Anterior cingulate cortex (tissue), 58 donors: Measurements from ENCODE around the gene DERL2.
A peak's percentile ranks its signal among the peaks of the same experiment; 100 is the strongest.
"Not testable (repeated sequence)": the region's sequence is repeated elsewhere in the genome, so short reads cannot be mapped to it uniquely, and the experiment has no call there.

Experiments used
- DNase-seq, 58 donors: peaks; one replicate each; lab custom pipeline; 2025; lab: John Stamatoyannopoulos, UW

DERL2 gene

DNA sequence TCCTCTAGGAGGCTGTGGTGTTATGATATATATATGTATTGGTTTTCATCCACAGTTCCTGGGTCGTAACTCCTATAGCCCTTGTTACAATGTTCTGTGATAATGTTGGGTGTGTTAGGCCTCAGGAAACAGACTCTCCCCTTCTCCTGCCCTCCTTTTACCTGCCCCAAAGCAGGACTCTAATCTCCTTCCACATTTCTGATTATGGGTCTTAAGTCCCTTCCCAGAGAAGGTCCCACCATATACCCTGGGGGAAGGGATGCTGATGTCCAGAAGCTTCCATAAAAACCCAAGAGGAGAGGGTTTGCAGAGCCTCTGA is 46.6 kb downstream of the DERL2 start:
- DNase-seq: no peak

DNA sequence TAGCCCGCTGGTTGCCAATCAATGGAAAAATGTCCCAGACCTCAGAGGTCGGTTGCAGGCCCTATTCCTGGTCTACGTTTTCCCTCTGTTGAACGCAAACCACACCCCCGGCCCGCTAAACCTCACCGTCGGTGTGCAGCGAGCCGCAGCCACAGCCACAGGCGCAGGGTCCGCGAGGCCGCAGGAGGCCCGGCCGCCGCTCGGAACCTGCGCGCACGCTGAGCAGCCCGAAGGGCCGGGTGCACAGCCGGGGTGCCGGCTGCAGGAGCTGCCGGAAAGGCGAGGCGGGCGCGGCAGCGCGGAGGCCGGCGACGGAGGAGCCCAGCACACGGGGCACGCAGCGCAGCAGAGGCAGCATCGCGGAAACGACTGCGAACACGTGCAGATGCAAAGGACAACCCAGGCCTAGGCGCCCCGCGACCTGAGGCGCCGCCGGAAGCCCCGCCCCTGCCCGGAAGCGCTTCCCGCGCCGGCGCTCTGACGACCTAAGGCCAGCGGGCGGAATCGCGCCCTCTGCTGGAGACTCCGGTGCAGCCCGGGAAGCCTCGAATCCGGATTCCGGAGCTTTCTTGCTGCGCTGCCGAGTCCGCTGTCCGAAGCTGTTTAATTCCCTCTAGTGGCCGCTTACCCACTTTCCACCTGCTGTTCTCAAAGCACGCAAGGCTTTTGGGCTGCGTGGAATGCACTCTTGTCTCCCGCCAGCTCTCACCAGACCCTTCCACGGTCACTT is 47.1 kb downstream of the DERL2 start, which contains the start of gene C1QBP:
TSS of gene C1QBP (minus strand) at position 440 of the 730 bp plus-strand sequence. CDS start at position 358, 82 bp downstream.
- peak in 57 of 58 donors; percentile 34 to 93 (median 85) for DNase-seq

DNA sequence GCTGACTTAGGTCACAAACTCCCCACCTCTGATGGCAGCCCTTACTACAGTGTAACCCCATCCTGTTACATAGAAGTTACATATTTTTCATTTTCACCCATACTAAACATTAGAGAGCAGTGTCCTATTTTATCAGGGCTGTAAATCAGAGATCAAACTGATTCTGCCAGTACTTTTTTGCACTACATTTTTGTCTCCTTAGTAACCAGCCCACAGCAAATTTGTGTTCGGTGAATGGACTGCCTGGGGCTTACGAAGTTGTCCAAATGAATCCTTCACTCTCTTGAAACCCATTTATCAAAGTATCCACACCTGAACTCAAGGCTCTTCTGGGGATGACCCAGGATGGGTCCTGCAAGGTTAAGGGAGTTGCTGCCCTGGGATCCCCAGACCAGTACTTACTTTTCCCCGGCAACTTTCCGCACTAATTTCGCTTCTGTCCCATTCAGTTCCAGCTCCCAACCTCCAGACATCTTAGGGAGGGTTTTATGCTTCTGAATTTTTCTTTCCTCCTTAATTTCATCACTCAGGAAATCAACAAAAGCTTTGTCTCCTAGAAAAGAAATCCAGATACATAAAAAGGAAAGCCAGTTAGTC is 48.2 kb downstream of the DERL2 start:
- no peak for DNase-seq

GRCh38 chr17:5435781-5436315 is 50.1 kb downstream of the DERL2 start:
- peak in 21 of 58 donors; percentile 3 to 49 (median 15) for DNase-seq

DNA sequence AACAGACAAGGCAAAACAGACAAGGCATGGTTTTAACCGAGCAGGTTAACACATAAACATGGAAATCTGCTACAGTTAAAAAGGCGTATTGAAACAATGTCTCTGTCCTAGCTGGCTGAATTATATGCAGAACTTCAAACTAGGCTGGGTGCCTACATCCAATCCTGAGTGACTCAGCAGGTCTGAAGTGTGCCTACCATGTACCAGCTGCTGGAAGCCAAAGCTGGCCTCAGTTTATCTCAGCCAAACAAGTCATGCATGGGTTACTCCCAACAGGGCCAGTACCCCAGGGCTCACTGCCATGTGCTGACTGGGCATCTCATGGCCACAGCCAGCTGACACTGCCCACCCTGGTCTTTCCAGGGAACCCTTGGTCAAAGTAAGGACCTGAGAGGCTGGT is 51.0 kb downstream of the DERL2 start:
- DNase-seq: peak in 5 of 58 donors; percentile 3 to 35 (median 5)

GRCh38 chr17:5431949-5432556 is 53.9 kb downstream of the DERL2 start:
- no peak for DNase-seq

- not testable (repeated sequence) for DNase-seq
Measured at GRCh38 chr17:5431234-5431633, 54.7 kb downstream of the DERL2 start.

DNA sequence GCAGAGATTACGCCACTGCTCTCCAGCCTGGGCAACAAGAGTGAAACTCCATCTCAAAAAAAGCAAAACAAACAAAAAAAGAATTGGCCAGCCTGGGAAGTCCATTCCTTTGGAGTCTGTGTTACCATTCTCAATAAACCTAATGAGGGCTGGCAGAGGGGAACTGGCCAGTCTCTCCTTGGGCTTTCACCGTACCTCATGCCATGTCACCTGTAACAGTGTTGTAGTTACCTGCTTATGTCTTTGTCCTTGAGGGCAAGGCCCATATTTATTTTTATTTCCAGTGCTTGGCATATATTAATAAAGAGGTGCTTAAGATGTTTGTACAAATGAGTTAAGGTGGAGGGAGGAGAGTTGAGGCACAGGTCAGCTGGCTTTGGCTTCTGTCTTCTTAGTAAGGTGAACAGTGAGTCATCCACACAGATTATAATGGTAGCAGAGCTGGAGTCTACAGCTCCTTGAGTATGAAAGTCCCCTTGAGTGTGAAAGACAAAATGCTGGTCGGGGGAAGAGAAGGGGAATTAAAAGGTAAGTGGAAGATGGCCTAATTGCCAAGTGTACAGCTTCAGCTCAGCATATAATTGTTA is 55.5 kb downstream of the DERL2 start:
- DNase-seq: no peak

DNA sequence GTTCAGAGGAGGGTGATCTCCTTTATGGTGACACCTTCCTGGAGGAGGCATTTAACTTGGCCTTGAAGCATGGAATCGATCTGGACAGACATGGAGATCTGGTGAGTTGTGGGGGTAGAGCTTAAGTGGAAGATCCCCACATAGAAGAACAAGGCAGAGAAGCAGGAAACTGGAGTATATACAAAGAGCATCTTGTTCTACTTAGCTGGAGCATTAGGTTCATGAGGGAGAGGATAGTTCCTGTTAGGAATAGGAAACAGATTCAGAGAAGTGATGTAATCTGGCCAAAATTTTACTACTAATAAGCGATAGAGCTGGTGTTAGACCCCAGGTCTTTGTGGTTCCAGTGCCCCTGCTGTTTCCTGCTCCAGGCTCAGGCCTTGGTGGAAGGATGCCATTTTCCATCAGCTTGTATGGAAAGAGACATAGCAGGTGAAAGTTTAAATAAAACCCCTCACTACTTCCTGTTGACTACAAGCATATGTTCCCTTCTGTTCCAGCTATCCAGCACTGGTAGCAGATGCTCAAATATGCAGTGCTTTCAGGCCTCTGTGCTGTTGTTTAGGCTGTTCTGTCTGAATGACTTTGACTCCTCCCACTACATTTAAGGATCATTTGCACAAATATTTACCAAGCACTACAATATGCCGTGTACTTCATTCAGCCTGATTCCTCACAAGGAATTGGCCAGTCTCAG is 56.6 kb downstream of the DERL2 start:
- DNase-seq: no peak

DNA sequence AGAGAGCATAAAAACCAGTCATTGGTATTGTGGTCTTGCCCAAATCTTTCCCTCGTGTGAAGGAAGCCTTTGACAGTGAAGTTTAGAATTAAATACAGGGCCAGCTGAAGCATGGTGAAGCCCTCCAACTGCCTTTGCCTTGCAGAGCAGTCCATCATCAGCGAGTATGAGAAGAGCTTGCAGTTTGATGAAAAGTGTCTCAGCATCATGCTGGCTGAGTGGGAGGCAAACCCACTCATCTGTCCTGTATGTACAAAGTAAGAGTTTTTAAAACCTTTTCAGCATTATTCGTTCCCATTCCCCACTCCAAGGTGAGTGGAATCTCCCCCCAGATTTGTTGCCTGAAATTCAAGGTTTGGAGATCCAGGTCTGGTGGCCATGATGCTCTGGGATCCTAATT is 60.2 kb downstream of the DERL2 start:
- no peak for DNase-seq

DNA sequence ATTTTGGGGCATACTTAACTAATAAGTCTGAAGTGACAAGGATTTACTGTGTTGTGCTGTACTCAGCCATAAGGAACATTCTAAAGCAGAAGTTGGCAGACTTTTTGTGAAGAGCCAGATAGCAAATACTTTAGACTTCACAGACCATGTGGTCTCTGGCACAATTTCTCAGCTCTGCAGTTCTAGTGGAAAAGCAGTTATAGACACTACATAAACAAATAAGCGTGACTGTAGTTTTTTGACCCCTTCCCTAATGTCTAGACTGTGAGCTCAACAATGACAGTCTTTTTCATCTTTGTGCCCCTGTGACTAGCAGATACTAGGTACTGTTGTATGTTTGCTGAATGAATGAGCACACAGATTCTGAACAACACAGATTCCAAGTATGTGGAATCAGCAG is 61.1 kb downstream of the DERL2 start:
- no peak for DNase-seq

GRCh38 chr17:5422505-5422904 is 63.5 kb downstream of the DERL2 start:
- DNase-seq: no peak
